A549 (cell line): ENCODE results near the gene MARK2. TPM values are rescaled to one million over a fixed set of nuclear protein-coding genes. Genes with fewer than 3 reads are reported as not detected.

Experiments
- ATAC-seq, 2 experiments: fragments of 200-7000 bp in 1 of 2; fragments of >200 bp in 1 of 2; cut with Nextera tagmentation in 1 of 2; cut with Tn5 transposase in 1 of 2; 3 replicates each; pipeline versions ENCODE4 v1.8.0 to v1.9.1; 2018 to 2020; ENCODE audit warnings: mild to moderate bottlenecking in 1 of 2, moderate library complexity in 1 of 2
- CTCF ChIA-PET: fragments of 300-600 bp; sonication (Branson Sonifier 250); formaldehyde crosslinking; extraction: SDS; loops from one replicate; lab custom pipeline; 2021; ENCODE audit warnings: antibody characterized with exemption, inconsistent platforms; lab: Yijun Ruan, JAX
- POLR2A ChIA-PET: fragments of 350-600 bp; formaldehyde crosslinking; extraction: SDS; loops from one replicate; lab custom pipeline; 2021; ENCODE audit warnings: antibody characterized with exemption, inconsistent platforms; lab: Yijun Ruan, JAX
- DNase-seq, 2 experiments: peaks; one replicate each; pipeline versions ENCODE4 v3.0.0 to v3.0.0-alpha.2; 2011 to 2016; ENCODE audit warnings: low read depth in 1 of 2, low spot score in 1 of 2
- FAIRE-seq: peaks from 2 replicates; lab custom pipeline; 2011; peaks lifted over from hg19 to GRCh38; lab: Jason Lieb, UNC
- H3K27ac ChIP-seq, 2 experiments: fragments of >200 bp; sonication (Bioruptor Twin); formaldehyde crosslinking; 3 replicates each; pipeline ENCODE4 v1.5.1; 2016 to 2017
- H3K4me1 ChIP-seq: fragments of >200 bp; sonication (Bioruptor Twin); formaldehyde crosslinking; 3 replicates; pipeline ENCODE4 v1.6.1; 2016
- H3K4me2 ChIP-seq: fragments of >200 bp; sonication (Bioruptor Twin); formaldehyde crosslinking; 3 replicates; pipeline ENCODE4 v1.6.1; 2016
- H3K4me3 ChIP-seq: fragments of >200 bp; sonication (Bioruptor Twin); formaldehyde crosslinking; 3 replicates; pipeline ENCODE4 v1.5.1; 2016
- H3K9me3 ChIP-seq: fragments of >200 bp; sonication (Bioruptor Twin); formaldehyde crosslinking; 3 replicates; pipeline ENCODE4 v1.6.1; 2016
- CEBPB ChIP-seq, 2 experiments: fragments of >200 bp in 1 of 2; sonication (Bioruptor Twin) in 1 of 2; formaldehyde crosslinking in 1 of 2; IDR thresholded peaks; 2 replicates each; pipeline ENCODE4 v1.6.1; 2012 to 2016
- CHD4 ChIP-seq: fragments of 200-600 bp; sonication (generic); IDR thresholded peaks from 2 replicates; pipeline ENCODE4 v1.6.1; 2016; ENCODE audit warnings: antibody characterized with exemption, mild to moderate bottlenecking, borderline replicate concordance
- CTCF ChIP-seq: fragments of >200 bp; sonication (Bioruptor Twin); formaldehyde crosslinking; IDR thresholded peaks from 3 replicates; pipeline ENCODE4 v1.5.1; 2016
- EHMT2 ChIP-seq: fragments of 200-600 bp; sonication (generic); IDR thresholded peaks from 2 replicates; pipeline ENCODE4 v1.6.1; 2016; ENCODE audit warnings: antibody characterized with exemption, low read depth, mild to moderate bottlenecking, moderate library complexity
- EP300 ChIP-seq, 2 experiments: fragments of >200 bp; sonication (Bioruptor Twin); formaldehyde crosslinking; IDR thresholded peaks; 2 replicates in 1 of 2; 3 replicates in 1 of 2; pipeline ENCODE4 v1.6.1; 2016 to 2017
- ESRRA ChIP-seq: fragments of 150-350 bp; IDR thresholded peaks from 2 replicates; pipeline ENCODE4 v1.6.1; 2014; ENCODE audit warnings: mild to moderate bottlenecking, low read length, borderline replicate concordance
- FOSL2 ChIP-seq, 2 experiments: fragments of 450-650 bp in 1 of 2; fragments of >200 bp in 1 of 2; sonication (Bioruptor Twin) in 1 of 2; formaldehyde crosslinking; IDR thresholded peaks; 2 replicates each; pipeline versions ENCODE4 v1.5.0 to v1.6.1; 2016 to 2020; ENCODE audit warnings: mild to moderate bottlenecking in 1 of 2, moderate library complexity in 1 of 2
- FOXS1 ChIP-seq: fragments of 250-450 bp; sonication (Bioruptor Pico); IDR thresholded peaks from 2 replicates; pipeline ENCODE4 v1.5.0; 2020; ENCODE audit warnings: mild to moderate bottlenecking, moderate library complexity
- HOXA7 ChIP-seq: fragments of 250-450 bp; sonication (Bioruptor Pico); IDR thresholded peaks from 2 replicates; pipeline ENCODE4 v1.5.0; 2020; ENCODE audit warnings: mild to moderate bottlenecking, moderate library complexity
- HOXB13 ChIP-seq: fragments of 250-450 bp; sonication (Bioruptor Pico); IDR thresholded peaks from 2 replicates; pipeline ENCODE4 v1.5.0; 2020; ENCODE audit warnings: low read depth, mild to moderate bottlenecking, moderate library complexity
- HOXB5 ChIP-seq: fragments of 250-450 bp; sonication (Bioruptor Pico); IDR thresholded peaks from 2 replicates; pipeline ENCODE4 v1.5.0; 2020; ENCODE audit warnings: mild to moderate bottlenecking, moderate library complexity
- KDM1A ChIP-seq: fragments of 200-600 bp; sonication (generic); IDR thresholded peaks from 2 replicates; pipeline ENCODE4 v1.6.1; 2016; ENCODE audit warnings: low read depth, mild to moderate bottlenecking
- MAZ ChIP-seq: fragments of 150-350 bp; IDR thresholded peaks from 2 replicates; pipeline ENCODE4 v1.6.1; 2014; ENCODE audit warnings: antibody characterized with exemption, low read depth, low read length, borderline replicate concordance
- NFE2L2 ChIP-seq: fragments of 150-350 bp; conservative IDR thresholded peaks from 2 replicates; pipeline ENCODE4 v1.6.1; 2014; ENCODE audit warnings: low read length
- PBX3 ChIP-seq: IDR thresholded peaks from 2 replicates; pipeline ENCODE4 v1.6.1; 2012
- POLR2AphosphoS2 ChIP-seq: conservative IDR thresholded peaks from 2 replicates; pipeline ENCODE4 v1.6.1; 2012; ENCODE audit warnings: low read length, improper control_type of control experiment, inconsistent platforms
- RAD21 ChIP-seq, 2 experiments: fragments of >200 bp in 1 of 2; sonication (Bioruptor Twin) in 1 of 2; formaldehyde crosslinking in 1 of 2; IDR thresholded peaks in 1 of 2; conservative IDR thresholded peaks in 1 of 2; 2 replicates in 1 of 2; 3 replicates in 1 of 2; pipeline ENCODE4 v1.6.1; 2012 to 2018; ENCODE audit warnings: inconsistent platforms in 1 of 2
- REST ChIP-seq: fragments of 200-600 bp; sonication (generic); IDR thresholded peaks from 2 replicates; pipeline ENCODE4 v1.6.1; 2016; ENCODE audit warnings: antibody characterized with exemption, mild to moderate bottlenecking, moderate library complexity
- SMC3 ChIP-seq: fragments of >200 bp; sonication (Bioruptor Twin); formaldehyde crosslinking; IDR thresholded peaks from 3 replicates; pipeline ENCODE4 v1.6.1; 2018; ENCODE audit warnings: inconsistent platforms
- TFCP2L1 ChIP-seq: fragments of 250-450 bp; sonication (Bioruptor Pico); IDR thresholded peaks from 2 replicates; pipeline ENCODE4 v1.5.0; 2021; ENCODE audit warnings: mild to moderate bottlenecking
- ZSCAN20 ChIP-seq: fragments of 250-450 bp; sonication (Bioruptor Pico); IDR thresholded peaks from 2 replicates; pipeline ENCODE4 v1.8.0; 2022; ENCODE audit warnings: mild to moderate bottlenecking, moderate library complexity
- WGBS: methylation state at CpG from one replicate; pipeline ENCODE4 v1.1.6; 2017; ENCODE audit errors: missing lambda C conversion rate; 5-methylcytosine and 5-hydroxymethylcytosine counted together
- polyA plus RNA-seq, 4 experiments: library from polyadenylated mRNA; depleted of rRNA in 3 of 4; stranded (reverse); fragments of >200 nt; fragmentation: RNase III in 1 of 4; extraction: RNeasy Plus Mini Kit Qiagen cat#74134 plus additional on column Dnase treatment in 1 of 4; gene quantifications; 2 replicates in 3 of 4; 3 replicates in 1 of 4; pipeline ENCODE4 v1.2.3, GENCODE V29; 2011 to 2017

Gene MARK2
- polyA plus RNA-seq, 2 of the 4 experiments (the other 2 are of a cell fraction): 20.2 to 28.4 TPM

- FAIRE-seq: no peak
- no peak for ATAC-seq
- ChIA-PET CTCF (interaction anchor here (1.4 to 15.4 kb wide), 3 partner anchors 16 to 124 kb away, joined by 6 to 129 read pairs (median 11); partner anchors contain the start of genes MARK2 and ZFTA), POLR2A (no interaction called here)
- Histone ChIP-seq H3K4me3 (no peak overlapping the region), H3K27ac (no peak overlapping the region), H3K9me3 (no peaks in the 10 kb centered on the region), H3K4me2 (no peak overlapping the region), H3K4me1 (no peaks in the 10 kb centered on the region)
- no peak for DNase-seq
- WGBS: 89% methylated on average over 5 of the region's 5 CpGs
- TF ChIP-seq HOXB5 (CRISPR knock-in tag): no peak
- TF ChIP-seq HOXB13 (CRISPR knock-in tag): no peak
- TF ChIP-seq ZSCAN20 (CRISPR knock-in tag): no peak
Measured at GRCh38 chr11:63821411-63821810, 17.5 kb upstream of the MARK2 start.

GRCh38 chr11:63826471-63827190, 12.3 kb upstream of the MARK2 start:
- Histone ChIP-seq H3K27ac (no peak overlapping the region), H3K4me3 (no peak overlapping the region), H3K9me3 (no peaks in the 10 kb centered on the region), H3K4me2 (no peak overlapping the region), H3K4me1 (no peaks in the 10 kb centered on the region)
- TF ChIP-seq CHD4 (no peak), KDM1A (no peak), HOXA7 (CRISPR knock-in tag) (no peak), FOXS1 (no peak), HOXB5 (CRISPR knock-in tag) (no peak), SMC3 (no peak), CEBPB (IDR thresholded peaks at IDR 0.05) (no peak), PBX3 (no peak), REST (no peak), ZSCAN20 (CRISPR knock-in tag) (no peak), FOSL2 (IDR thresholded peaks at IDR 0.05) (no peak), FOSL2 (CRISPR knock-in tag; IDR thresholded peaks at IDR 0.05) (no peak), POLR2AphosphoS2 (no peak), MAZ (no peak), NFE2L2 (no peak)
- ATAC-seq: no peak
- CTCF ChIA-PET: interaction anchor here (0.8 to 15.4 kb wide), 3 partner anchors 10 to 18 kb away, joined by 3 to 129 read pairs (median 5); partner anchors contain the start of gene MARK2
- no peak for FAIRE-seq
- 96% methylated on average over 17 of the region's 17 CpGs for WGBS
- DNase-seq: no peak
- POLR2A ChIA-PET: no interaction called here

- no peak overlapping the region for H3K27ac ChIP-seq
- no peak overlapping the region for H3K4me2 ChIP-seq
- H3K9me3 ChIP-seq: no peaks in the 10 kb centered on the region
- TF ChIP-seq EP300 (IDR thresholded peaks at IDR 0.05) (no peak), RAD21 (conservative IDR thresholded peaks at IDR 0.05 in 1 of 2, IDR thresholded peaks at IDR 0.05 in 1 of 2) (peak; percentile 45 to 66; a peak in 4 of 5 replicates), SMC3 (peak; percentile 33; the same call in 2 of the 3 replicates), EHMT2 (no peak), TFCP2L1 (CRISPR knock-in tag) (no peak), ESRRA (no peak), CTCF (peak; percentile 40; the same call in 2 of the 3 replicates)
- TF ChIP-seq, all 56 proteins: peak for 3
- peak in 1 of 2 experiments; percentile 59 for DNase-seq
- ChIA-PET CTCF (interaction anchor here (0.6 to 15.4 kb wide), 11 partner anchors 8 to 119 kb away, joined by 3 to 129 read pairs (median 3); partner anchors contain the start of gene MARK2), POLR2A (interaction anchor here (0.6 to 2.2 kb wide), 2 partner anchors 9 to 16 kb away, joined by 3 to 13 read pairs; partner anchors contain the start of gene MARK2)
- H3K4me1 ChIP-seq: no peaks in the 10 kb centered on the region
- WGBS: 77% methylated on average over 8 of the region's 8 CpGs
- no peak for FAIRE-seq
- peak; percentile 77 to 89 for ATAC-seq
- H3K4me3 ChIP-seq: no peak overlapping the region
Measured at GRCh38 chr11:63829823-63830489, 9.0 kb upstream of the MARK2 start.
